Upper lobe of right lung (tissue), 1 donor: ENCODE results near the gene CDC42. TPM values are rescaled to one million over a fixed set of nuclear protein-coding genes. Genes with fewer than 3 reads are reported as not detected.

Source experiments
- ATAC-seq: fragments of 200-7000 bp; cut with Tn5 transposase; one replicate; pipeline ENCODE4 v1.9.1; 2020; ENCODE audit warnings: mild to moderate bottlenecking, moderate library complexity
- DNase-seq: peaks from one replicate; pipeline ENCODE4 v3.0.0-alpha.2; 2020
- H3K27ac ChIP-seq: fragments of 200-600 bp; one replicate; pipeline ENCODE4 v1.8.0; 2022
- H3K27me3 ChIP-seq: fragments of 200-600 bp; one replicate; pipeline ENCODE4 v1.8.0; 2022; ENCODE audit warnings: mild to moderate bottlenecking
- H3K36me3 ChIP-seq: fragments of 200-600 bp; one replicate; pipeline ENCODE4 v1.8.0; 2022
- H3K4me1 ChIP-seq: fragments of 200-600 bp; one replicate; pipeline ENCODE4 v1.8.0; 2022
- H3K4me3 ChIP-seq: fragments of 200-600 bp; one replicate; pipeline ENCODE4 v1.8.0; 2022; ENCODE audit warnings: mild to moderate bottlenecking
- H3K9me3 ChIP-seq: fragments of 200-600 bp; one replicate; pipeline ENCODE4 v1.8.0; 2022
- CTCF ChIP-seq: fragments of 200-600 bp; IDR thresholded peaks from one replicate; pipeline ENCODE4 v1.8.0; 2022; ENCODE audit warnings: antibody characterized with exemption
- intact Hi-C: fragments of 100-400 bp; cut with DNase I; formaldehyde crosslinking; loops from one replicate; pipeline ENCODE4 v1.11.0; 2022
- total RNA-seq: library from RNA; stranded (reverse); fragmentation: NEBNext Ultra II Directional; extraction: Animal tissue kit (Norgen Biotek cat#: 25700); gene quantifications from one replicate; pipeline ENCODE4 v1.2.1, GENCODE V29; 2021
- donor health status: DM: no; HTN: yes; CAD: no; lungs with severe emphysema.

CDC42 gene
- total RNA-seq, 1 donor from 2014 or later: 234 TPM

GRCh38 chr1:22045604-22046228 lies 6.8 kb upstream of the CDC42 start:
- peak; percentile 4 for DNase-seq
- Histone ChIP-seq H3K27ac (no peak overlapping the region), H3K36me3 (no peaks in the 10 kb centered on the region), H3K4me1 (no peaks in the 10 kb centered on the region), H3K4me3 (no peak overlapping the region), H3K9me3 (no peaks in the 10 kb centered on the region), H3K27me3 (no peaks in the 10 kb centered on the region)
- intact Hi-C loops: no loop called here
- no peak for ATAC-seq
- no peak for TF ChIP-seq CTCF

GRCh38 chr1:22048351-22049192 lies 3.9 kb upstream of the CDC42 start:
- Histone ChIP-seq H3K27me3 (no peaks in the 10 kb centered on the region), H3K4me1 (no peaks in the 10 kb centered on the region), H3K9me3 (no peaks in the 10 kb centered on the region), H3K27ac (no peak overlapping the region), H3K36me3 (no peaks in the 10 kb centered on the region), H3K4me3 (no peak overlapping the region)
- intact Hi-C loops: no loop called here
- no peak for TF ChIP-seq CTCF
- DNase-seq (peak; percentile 65), ATAC-seq (no peak)

GRCh38 chr1:22050330-22050729 lies 2.2 kb upstream of the CDC42 start:
- Histone ChIP-seq H3K36me3 (no peaks in the 10 kb centered on the region), H3K27me3 (no peaks in the 10 kb centered on the region), H3K4me1 (peaks cover 13% of the 10 kb centered on the region), H3K9me3 (no peaks in the 10 kb centered on the region), H3K27ac (no peak overlapping the region), H3K4me3 (no peak overlapping the region)
- intact Hi-C loops: no loop called here
- TF ChIP-seq CTCF: no peak
- ATAC-seq (no peak), DNase-seq (peak; percentile 20)

GRCh38 chr1:22051607-22052114 lies 848 bp upstream of the CDC42 start:
- DNase-seq (no peak), ATAC-seq (no peak)
- intact Hi-C loops: no loop called here
- no peak for TF ChIP-seq CTCF
- Histone ChIP-seq H3K36me3 (no peaks in the 10 kb centered on the region), H3K4me3 (peak overlapping the region; percentile 89), H3K9me3 (no peaks in the 10 kb centered on the region), H3K27me3 (no peaks in the 10 kb centered on the region), H3K4me1 (peaks cover 26% of the 10 kb centered on the region), H3K27ac (no peak overlapping the region)

GRCh38 chr1:22053017-22053860 lies 730 bp downstream of the CDC42 start:
- H3K9me3 ChIP-seq: no peaks in the 10 kb centered on the region
- H3K27me3 ChIP-seq: no peaks in the 10 kb centered on the region
- TF ChIP-seq CTCF: no peak
- intact Hi-C loops: no loop called here
- H3K4me3 ChIP-seq: peak overlapping the region; percentile 89
- DNase-seq (peak; percentile 87), ATAC-seq (peak; percentile 79)
- H3K36me3 ChIP-seq: peaks cover 8% of the 10 kb centered on the region
- peaks cover 42% of the 10 kb centered on the region for H3K4me1 ChIP-seq
- peak overlapping the region; percentile 98 for H3K27ac ChIP-seq
